GM21526 (cell line): Measurements from ENCODE around the gene PTPRC.

Experiments used
- ATAC-seq: cut with Tn5 transposase; IDR thresholded peaks from one replicate; pipeline ENCODE4 v1.9.1; 2021; ENCODE audit warnings: moderate library complexity; ENCODE audit not compliant: unreplicated experiment, low FRiP score

PTPRC gene

DNA sequence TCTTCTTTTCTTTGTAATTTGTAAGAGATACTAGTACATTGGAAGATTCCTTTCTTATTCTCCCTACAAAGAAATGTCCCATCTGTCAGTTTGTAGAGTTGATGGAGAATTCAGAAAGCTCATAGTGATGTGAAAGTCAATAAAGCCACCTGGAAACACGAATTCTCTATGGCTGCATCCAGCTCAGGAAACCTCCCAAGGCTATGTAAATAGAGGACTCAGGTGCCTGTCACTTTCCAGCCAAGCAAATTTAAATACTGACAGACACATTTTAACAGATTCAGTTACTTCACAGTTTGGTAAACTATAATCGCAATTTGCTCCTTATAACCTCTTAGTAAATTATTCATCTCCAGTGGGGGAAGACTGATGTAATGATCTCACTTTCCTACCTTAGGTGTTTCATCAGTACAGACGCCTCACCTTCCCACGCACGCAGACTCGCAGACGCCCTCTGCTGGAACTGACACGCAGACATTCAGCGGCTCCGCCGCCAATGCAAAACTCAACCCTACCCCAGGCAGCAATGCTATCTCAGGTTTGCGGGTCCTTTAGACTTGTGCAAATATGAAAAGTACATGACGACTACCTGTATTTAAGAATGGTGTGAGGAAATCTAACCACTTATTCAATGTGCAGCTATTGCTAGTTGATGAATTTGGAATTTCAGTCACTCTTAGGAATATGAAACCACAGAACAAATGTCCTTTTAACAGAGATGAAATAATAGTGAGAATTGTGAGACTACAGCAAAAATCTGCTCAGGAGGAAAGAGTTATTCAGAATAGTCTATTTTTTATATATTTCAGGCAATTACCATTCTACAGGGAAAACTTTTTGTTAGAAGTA is 60.6 kb downstream of the PTPRC start:
- ATAC-seq = no peak

DNA sequence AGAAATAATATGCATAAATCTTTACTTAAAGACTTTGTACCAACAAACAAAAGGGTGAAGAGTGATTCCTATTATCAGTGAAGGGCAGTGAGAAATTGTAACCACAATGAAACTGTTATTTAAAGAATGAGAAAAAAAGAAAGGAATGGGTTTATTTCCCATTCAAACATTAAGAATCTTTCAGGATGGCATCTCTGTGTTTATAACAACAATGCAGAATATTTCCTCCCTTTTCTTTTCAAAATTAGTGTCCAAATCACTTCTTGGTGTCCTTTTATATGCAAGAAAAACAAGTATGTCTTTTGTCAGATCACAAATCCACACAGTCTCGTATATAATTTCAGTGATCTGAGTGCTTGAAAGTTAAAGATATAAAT is 61.2 kb downstream of the PTPRC start:
- ATAC-seq = no peak

DNA sequence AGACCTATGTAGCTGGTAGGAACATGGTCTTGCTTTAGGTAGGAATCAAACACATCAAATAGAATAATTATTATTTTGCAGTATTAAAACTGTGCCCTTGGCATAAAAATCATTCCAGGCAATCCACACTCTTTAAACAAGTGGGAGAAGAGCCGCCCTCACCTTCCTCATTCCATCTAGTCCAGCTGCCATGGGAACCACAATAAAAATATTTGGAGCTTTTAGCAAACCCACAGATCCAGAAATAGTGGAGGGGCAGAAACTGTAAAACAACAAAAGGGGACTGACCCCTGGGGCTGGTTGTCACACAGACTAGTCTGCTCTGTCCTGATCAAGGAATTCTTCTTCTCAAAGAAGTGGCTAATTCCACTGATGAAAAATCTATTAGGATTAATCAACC is 61.6 kb downstream of the PTPRC start:
- no peak for ATAC-seq

DNA sequence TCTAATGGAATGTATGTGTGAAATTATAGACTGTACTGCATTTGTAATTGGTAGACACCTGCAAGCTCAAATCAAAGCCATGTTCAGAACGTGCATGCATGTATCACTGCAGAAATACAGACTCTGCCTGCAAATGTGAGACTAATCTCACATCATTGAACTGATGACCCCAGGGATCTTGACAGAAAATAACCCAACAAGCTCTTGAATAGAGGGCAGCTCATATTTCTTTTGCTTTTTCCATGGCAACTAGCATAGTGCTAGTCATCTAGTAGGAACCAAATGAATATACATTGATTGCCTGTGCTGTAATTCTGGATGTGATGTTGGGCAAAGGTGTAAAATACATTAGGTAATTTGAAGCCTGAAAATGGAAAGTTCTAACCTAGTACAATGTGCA is 62.4 kb downstream of the PTPRC start:
- no peak for ATAC-seq

DNA sequence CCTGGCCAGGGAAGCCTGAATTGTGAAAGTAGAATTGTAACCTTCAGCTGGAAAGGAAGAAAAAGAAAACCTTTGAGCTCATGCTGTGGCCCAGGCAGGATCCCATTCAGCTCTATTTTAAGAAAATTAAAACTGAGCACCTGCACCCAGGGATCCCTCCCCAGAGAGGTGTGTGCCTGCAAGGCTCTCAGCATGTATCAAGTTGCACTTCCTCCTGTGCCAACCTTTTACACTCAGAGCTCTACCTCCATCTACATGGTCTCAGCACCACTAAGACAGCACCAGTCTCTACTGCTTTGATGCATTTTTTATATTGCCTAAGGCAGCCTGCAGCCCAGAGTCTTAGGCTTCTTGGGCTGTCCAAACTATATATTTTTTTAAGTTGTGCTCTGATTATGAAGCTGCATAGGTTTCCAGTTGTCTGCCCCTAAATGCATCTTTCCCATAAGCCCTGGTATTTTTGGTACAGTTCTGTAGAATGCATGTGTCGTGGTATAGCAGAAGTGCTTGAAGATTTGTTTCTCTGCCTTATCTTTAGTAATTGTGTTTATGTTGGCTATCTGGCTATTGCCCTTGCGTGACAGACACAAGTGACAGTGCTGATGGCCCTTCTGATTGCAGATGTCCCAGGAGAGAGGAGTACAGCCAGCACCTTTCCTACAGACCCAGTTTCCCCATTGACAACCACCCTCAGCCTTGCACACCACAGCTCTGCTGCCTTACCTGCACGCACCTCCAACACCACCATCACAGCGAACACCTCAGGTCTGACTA is 63.1 kb downstream of the PTPRC start:
- no peak for ATAC-seq

DNA sequence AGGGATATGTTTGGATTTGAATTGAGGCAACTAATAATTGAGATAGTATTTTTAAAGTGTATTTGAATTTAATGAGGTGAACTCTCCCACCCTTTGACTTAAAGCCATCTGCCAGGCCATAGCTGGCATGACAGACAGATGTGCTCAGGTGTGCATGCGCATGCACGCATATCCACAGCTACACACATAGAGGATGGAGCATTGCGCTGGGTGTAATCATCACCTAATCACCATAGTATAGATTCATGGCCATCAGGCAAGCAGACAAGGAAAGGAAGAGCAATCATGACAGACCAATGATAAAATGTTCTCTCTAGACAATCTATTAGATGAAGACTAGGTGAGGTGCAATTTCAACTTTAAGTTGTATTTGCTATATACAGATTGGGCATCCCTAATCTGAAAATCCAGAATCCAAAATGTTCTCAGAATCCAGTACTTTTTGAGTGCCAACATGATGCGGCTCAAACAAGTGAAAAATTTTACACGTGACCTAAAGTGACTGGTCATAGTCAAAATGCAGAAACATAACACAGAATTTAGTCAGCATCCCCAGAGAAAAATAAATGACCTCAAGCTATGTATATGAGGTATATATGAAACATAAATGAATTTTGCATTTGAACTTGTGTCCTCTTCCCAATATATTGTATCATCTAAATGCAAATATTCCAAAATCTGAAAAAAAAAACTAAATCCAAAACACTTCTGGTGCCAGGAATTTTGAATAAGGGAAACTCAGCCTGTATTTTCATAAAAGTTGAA is 70.1 kb downstream of the PTPRC start:
- no peak for ATAC-seq

DNA sequence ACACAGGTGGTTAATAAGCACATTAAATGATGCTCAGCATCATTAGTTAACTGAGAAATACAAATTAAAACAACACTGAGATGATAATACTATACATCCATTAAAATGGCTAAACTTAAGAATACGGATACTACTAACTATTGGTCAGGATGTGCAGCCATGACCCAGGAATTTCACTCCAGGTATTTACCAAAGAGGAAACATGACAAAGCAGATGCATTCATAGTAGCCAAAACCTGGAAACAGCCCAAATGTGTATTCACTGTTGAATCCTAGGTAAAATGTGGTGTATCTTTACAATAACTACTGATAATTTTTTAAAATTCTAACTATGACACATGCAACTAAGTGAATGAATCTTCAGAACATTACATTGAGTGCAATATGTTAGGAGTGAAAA is 73.0 kb downstream of the PTPRC start:
- ATAC-seq = no peak

DNA sequence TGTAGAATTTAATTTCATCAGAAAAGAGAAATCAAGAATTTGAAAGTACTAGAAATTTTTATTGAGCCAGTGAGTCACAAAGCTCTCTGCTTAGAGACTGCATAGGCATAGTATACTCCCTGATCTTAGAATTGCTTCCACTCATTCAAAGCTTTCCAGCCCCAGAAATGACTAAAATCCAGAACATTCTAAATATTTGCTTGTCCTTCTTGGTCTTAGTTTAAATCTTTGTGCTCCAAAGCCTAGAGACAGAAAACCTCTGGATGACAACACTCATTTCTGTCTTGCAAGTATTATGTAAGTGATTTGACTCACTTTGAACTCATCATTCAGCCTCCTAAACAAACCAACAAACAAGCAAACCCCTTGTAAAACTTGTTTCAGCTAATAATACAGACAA is 74.2 kb downstream of the PTPRC start:
- no peak for ATAC-seq

DNA sequence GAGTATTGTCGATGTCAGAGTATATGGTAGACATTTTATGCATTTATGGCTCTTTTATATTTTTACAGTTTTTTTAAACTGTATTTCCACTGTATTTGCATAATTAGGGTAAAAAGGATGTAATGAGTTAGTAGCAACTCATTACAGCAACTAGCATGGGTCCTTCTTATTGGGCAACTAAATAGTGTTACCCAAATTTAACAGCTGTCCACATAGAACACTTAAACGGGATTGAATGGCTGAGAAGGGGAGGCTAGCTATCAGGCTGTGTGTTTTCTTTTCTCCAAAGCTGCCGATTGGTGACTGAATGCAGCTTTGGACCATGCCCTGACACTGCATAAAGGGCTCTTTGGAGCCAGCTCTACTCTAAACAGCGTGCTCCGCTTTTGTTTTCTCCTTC is 75.4 kb downstream of the PTPRC start:
- ATAC-seq = no peak

DNA sequence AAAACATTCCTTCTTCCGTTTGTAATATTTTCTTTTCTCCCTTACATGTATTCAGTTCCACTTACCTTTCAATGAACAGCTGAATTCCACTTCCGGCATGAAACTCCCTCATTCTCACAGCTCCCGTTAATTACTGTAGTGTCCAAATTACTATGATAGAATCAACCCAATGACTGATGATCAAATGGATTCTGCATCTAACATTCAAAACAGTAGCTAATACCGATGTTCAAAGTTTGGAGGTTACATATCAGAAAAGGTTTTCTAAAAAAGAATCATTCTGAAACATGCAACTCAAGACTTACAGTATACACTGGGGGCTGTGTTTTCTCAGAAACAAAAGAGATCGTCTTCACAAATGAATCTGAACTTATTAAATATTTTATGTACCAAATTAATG is 77.2 kb downstream of the PTPRC start:
- no peak for ATAC-seq

DNA sequence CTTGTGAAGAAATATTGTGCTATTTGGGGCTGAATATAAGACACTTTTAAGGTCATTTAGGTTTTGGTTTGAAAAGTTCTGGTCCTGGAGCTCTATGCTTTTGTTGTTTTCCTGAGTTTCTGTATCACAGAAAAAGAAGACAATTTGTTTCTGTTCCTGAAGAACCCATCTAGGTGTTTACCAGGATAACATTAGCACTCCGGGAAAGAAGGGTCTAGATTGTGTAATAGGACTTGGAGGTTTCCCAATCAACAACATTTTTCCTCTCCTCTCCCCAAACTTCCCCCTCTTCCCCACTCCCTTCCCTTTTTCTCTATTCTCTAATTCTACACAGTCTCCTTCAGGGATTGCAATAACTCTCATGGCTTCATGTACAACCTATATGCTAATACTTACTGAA is 78.7 kb downstream of the PTPRC start:
- no peak for ATAC-seq

DNA sequence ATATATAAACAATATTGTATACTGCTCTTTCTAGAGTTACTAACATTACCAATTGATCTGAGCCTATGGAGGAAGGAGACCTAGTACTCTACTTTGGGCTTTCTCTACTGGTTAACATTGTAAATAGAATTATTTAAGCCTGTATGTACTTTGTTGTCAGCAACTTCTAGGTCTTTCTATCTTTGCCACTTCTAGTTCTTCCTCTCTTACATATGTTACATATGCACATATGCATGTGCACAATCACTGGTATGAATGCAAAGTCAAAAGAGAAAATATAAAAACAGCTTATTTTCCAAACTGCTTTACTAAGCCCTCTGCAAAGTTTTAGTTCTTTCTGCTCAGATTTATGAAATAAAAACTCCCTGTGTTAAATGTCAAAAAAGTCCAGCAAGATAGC is 84.3 kb downstream of the PTPRC start:
- no peak for ATAC-seq

DNA sequence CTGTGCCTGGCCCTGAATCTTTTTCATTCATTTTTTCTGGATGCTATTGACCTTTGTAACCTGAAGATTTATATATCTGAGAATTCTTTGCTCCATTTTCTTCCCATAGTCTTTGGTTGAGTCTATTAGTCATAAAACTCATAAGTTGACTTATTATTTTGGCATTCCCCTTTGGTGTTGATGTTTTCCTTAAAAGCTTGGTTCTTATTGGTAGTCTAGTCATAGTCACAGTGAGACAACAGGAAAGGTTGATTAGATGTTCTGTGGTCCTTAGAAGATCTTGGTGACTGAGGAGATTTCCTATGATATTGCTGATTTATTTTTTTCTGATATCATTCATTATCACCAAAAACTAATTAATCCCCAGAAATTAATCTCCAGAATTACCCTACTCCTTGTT is 86.2 kb downstream of the PTPRC start:
- no peak for ATAC-seq

DNA sequence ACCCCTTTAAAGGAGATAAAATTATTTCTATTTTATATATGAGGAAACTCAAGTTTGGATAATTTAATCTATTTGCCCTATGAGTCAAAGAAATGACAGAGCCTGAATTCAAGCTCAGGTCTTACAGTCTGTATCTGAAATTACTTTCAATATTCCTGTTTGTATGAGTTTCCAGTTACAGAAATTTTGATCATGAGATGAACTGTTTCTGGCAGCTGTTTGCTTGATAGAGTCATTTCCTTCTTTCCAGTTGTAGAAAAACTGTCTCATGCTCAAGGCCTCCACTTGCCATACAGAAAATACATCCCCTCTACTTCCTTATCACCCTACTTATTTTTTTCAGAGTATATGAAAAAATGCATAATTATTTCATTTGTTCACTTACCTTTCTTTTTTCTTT is 87.6 kb downstream of the PTPRC start:
- no peak for ATAC-seq

DNA sequence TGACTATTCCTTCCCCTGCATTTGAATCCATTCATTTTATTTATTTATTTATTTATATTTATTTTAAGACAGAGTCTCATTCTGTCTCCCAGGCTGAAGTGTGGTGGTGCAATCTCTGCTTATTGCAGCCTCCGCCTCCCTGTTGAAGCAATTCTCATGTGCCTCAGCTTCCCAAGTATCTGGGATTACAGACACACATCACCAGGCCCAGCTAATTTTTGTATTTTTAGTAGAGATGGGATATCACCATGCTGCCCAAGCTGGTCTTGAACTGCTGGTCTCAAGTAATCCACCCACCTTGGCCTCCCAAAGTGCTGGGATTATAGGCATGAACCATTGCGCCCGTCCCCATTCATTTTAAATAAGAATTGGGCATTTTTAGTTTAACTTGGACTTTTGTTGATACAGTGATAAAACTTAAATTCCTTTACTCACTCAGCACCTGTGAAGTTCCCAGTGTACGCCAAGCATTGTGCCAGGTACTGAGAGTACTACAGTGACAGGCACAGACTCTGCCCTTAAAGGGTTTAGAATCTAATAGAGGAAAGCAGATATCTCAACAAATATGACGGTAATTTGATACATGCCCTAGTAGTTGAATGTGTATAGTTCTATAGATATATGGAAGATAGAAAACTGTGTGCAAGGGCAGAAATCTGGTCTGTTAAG is 90.5 kb downstream of the PTPRC start:
- ATAC-seq = no peak

DNA sequence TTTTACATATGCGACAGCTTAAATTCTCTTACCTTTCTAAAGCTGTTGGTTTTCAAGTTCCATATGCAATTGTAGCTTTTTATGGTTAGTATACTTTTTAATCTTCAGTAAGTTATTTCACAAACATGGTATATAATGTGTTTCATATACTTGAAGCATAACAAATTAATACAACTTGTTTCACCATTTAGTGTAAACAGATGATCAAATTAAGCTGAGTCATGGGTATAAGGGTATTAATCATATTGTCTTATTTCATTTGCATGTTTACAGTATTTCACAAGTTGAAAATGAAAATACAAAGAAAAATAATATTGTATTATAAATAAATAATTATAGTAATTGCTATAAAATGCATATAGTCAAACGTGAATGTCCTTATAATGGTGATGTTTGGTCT is 92.1 kb downstream of the PTPRC start:
- ATAC-seq = no peak

DNA sequence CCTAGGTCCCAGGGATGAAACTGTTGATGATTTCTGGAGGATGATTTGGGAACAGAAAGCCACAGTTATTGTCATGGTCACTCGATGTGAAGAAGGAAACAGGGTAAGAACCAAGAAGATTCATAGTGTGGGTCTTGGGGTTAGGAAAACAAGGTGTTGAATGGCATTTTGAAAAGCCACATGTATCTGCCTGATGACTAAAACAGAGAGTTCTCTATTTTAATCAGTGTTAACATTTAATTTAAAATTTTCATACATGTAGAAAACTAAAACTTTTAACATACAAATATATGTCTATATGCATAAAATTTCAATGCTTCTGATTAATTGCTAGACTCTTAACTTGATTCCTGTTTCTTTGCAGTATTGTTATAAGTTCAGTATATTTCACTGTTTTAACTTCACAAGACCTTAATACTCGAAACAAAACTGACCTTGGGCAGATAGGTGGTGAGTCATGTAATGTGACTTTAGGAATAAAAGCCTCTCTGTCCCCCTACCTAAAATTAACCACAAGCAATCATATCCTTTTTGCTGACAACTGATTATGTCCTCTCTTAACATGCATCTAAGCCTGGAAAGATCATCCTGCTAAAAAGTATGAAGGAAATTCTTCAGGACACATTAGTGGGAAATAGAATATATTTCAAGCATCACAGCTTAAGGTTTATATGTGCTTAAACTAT is 95.6 kb downstream of the PTPRC start:
- ATAC-seq = no peak

DNA sequence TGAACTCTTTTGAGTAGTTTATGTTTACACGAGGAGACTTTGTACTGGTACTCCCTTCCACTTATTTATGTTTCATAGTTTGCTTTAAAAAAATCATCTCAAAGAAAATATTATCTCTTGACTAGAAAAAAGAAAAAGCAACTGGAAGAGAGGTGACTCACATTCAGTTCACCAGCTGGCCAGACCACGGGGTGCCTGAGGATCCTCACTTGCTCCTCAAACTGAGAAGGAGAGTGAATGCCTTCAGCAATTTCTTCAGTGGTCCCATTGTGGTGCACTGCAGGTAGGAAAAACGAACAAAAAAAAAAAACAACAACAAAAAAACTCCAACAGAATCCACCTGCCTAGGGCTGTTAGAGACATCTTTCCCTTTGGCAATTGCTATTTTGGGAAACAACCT is 102.9 kb downstream of the PTPRC start:
- ATAC-seq = no peak

DNA sequence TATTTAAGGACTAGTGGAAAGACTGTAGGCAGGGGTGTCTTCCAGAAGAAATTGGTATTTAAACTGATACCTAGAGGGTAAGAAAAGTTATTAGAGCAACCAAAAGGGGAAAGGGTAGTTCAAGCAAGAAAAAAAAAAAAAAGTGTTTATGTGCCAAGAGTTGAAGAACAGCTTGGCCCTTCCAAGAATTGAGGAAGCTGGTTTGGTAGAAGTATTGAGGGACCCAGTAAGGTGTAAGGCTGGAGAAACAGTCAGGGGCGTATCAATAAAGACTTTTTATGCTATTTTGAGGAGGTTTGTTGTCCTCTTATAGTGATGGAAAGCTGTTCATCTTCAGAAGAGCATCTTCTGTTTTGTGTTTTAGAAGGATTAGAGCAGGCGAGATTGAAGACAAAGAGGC is 108.3 kb downstream of the PTPRC start:
- no peak for ATAC-seq

DNA sequence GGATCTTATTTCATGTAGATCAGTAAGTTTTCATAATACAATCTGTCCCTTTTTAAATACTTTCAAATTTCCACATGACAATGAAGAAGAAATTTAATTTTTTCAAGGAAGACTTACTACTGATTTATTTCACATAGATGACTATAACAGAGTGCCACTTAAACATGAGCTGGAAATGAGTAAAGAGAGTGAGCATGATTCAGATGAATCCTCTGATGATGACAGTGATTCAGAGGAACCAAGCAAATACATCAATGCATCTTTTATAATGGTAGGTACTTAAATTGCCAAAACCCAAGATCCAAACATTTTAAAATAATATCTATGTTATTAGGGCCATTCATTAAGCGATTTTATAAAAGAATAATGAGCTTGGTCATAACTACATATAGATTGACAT is 110.4 kb downstream of the PTPRC start:
- no peak for ATAC-seq
